Omental fat pad (tissue), 4 donors: Measurements from ENCODE around the gene TPO. TPM values are rescaled to one million over a fixed set of nuclear protein-coding genes. Genes with fewer than 3 reads are reported as not detected.

Experiments
- ATAC-seq: fragments of 150-250 bp; one replicate; pipeline ENCODE4 v1.9.1; 2016; ENCODE audit warnings: mild to moderate bottlenecking, moderate library complexity; ENCODE audit not compliant: low FRiP score
- DNase-seq: peaks from one replicate; pipeline ENCODE4 v3.0.0-alpha.2; 2019; ENCODE audit warnings: low spot score
- total RNA-seq, 4 donors: library from RNA; depleted of rRNA; stranded (reverse); fragments of >200 nt; gene quantifications; one replicate each; pipeline ENCODE4 v1.1.0, GENCODE V29; 2016
- TF ChIP-seq, protein P1 (sequence below), 3 donors: fragments of 450-650 bp; IDR thresholded peaks; one replicate each; pipeline ENCODE4 v1.5.1; 2016 to 2017; ENCODE audit warnings: antibody characterized with exemption in 3 of 3, mild to moderate bottlenecking in 3 of 3, moderate library complexity in 2 of 3

TPO gene
- total RNA-seq, 4 donors from 2014 or later, result 3.0 to 27.1 (median 13.1) TPM

GRCh38 chr2:1551905-1552304 is 138.6 kb downstream of the TPO start:
- DNase-seq (no peak), ATAC-seq (no peak)
- TF ChIP-seq, protein P1, sequence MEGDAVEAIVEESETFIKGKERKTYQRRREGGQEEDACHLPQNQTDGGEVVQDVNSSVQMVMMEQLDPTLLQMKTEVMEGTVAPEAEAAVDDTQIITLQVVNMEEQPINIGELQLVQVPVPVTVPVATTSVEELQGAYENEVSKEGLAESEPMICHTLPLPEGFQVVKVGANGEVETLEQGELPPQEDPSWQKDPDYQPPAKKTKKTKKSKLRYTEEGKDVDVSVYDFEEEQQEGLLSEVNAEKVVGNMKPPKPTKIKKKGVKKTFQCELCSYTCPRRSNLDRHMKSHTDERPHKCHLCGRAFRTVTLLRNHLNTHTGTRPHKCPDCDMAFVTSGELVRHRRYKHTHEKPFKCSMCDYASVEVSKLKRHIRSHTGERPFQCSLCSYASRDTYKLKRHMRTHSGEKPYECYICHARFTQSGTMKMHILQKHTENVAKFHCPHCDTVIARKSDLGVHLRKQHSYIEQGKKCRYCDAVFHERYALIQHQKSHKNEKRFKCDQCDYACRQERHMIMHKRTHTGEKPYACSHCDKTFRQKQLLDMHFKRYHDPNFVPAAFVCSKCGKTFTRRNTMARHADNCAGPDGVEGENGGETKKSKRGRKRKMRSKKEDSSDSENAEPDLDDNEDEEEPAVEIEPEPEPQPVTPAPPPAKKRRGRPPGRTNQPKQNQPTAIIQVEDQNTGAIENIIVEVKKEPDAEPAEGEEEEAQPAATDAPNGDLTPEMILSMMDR (IDR thresholded peaks at IDR 0.05), result no peak

DNA sequence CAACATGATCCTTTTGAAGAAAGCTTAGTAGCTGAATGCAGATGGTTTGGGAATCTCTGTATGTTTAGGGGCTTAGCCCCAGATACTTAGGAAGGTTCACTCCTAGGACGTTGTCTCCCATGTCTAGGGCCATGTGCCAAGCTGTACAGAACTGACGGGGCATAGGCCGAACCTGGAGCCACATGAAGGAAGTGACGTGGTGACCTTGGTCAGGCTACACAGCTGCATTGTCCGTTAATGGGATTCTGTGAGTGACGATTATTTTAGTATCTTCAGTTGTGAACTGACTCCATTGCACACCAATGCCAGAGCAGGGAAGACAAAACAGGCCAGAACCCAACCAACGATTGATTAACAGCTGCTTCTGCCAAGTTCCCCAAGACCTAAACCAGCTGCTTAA is 139.3 kb downstream of the TPO start:
- no peak for DNase-seq
- TF ChIP-seq, protein P1 (IDR thresholded peaks at IDR 0.05), result no peak
- ATAC-seq, result no peak

DNA sequence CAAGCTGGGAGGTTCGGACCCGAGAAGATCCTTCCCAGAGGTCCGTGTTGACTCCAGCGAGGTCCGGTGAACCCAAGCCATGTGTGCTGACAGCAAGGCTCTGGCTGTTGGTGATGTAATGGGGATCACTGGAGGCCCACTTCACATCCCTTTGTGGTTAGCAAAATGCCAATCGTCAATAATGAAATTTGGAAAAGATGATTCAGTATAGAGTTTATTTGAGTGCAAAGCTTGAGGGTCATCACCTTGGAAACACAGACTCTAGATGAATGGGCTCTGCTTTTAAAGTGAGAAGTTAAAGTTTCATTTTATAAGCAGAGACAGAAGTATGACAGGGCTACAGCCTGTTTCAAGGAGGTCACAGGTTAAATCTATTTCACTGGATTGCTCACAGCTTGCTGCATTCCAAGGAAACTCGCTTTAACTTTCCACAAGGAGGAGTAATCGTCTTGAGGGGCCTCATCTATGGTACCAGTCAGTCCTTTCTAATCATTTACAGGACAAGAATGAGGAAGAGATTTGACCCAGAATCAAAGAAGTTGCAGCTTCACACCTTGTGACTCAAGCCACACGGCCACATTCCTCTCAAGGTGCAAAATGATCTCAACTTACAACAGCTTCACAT is 140.5 kb downstream of the TPO start:
- TF ChIP-seq, protein P1 (IDR thresholded peaks at IDR 0.05), result no peak
- DNase-seq (no peak), ATAC-seq (peak; percentile 61)

- ATAC-seq (no peak), DNase-seq (no peak)
- TF ChIP-seq, protein P1 (IDR thresholded peaks at IDR 0.05), result no peak
Measured at GRCh38 chr2:1556286-1556685, 143.0 kb downstream of the TPO start.

DNA sequence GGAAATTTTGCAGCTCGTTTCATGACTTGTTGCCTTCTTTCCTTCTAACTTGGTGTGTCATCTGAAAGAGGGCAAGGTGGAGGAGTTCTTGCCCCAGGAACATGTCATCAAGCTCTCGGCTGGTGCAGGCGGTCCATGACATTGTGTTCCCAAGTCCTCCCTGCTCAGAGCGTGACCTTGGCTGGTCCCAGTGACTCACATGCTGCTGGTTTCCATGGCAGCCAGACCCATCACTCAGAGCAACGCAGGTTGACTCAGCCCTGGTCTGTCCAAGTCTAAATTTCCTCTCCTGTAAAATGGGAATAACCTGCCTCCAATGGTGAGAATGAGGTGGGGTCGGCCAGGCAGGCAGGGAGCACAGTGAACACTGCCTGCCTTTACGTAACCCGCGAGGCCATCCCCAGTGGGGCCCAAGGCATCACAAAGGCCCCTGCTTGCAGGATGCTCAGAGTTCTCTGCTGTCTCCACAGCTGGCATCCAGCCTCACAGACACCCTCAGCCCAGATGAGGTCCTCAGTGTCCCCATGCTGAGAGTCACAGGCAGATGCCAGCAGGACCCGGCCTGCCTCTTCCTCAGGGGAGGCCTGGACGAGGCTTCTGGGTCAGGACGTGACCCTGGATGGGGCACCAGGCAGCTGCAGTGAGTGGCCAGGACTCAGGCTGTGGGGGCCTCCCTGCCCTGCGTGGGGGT is 143.7 kb downstream of the TPO start:
- DNase-seq (no peak), ATAC-seq (peak; percentile 52)
- TF ChIP-seq, protein P1 (IDR thresholded peaks at IDR 0.05), result no peak

DNA sequence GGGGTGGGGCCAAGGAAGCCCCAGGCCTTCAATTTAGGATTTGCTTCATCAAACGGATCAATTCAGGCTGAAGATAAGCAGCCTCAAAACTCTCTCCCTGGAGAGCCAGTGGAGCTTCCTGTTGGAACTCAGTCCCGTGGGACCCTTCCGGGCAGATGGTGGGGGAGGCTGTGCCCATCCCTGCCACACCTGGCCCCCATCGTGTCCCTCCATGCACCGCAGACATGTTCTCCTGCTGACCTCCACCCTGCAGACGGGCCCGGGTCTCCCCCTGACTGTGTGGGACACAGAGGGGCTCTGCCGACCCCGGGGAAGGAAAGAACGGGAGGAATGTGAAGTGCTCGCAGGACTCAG is 144.2 kb downstream of the TPO start:
- no peak for ATAC-seq
- DNase-seq, result no peak
- TF ChIP-seq, protein P1 (IDR thresholded peaks at IDR 0.05), result no peak

DNA sequence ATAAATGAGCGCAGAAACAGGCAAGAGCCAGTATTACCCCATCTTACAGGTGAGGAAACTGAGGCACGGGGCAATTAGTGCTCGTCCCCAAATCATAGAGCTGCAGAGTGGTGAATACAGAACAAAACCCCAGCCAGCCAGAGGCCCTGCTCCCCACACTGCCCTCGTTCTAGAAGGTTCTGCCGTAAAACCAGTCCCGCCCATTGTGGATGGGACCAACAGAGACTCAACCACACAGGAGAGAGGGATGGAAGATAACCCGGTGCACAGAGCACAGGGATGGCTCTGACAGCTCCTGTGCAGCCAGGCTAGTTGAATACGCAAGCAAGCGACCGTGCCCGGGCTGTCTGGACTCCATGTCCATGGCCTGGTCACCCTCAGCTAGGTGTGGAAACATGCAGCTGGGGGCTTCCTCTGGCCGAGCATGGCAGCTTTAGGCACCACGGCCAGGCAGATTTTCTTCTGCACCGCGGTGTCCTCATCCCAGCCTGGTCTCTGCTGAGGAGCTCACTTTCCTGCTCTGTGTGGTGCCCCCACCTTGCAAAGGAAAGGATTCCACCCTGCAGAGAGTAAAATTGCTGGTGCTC is 146.4 kb downstream of the TPO start:
- ATAC-seq, result no peak
- TF ChIP-seq, protein P1 (IDR thresholded peaks at IDR 0.05), result no peak
- DNase-seq, result no peak
